Naive thymus-derived CD4-positive, alpha-beta T cell (primary cell): ENCODE data around the gene IFT43. TPM values are rescaled to one million over a fixed set of nuclear protein-coding genes. Genes with fewer than 3 reads are reported as not detected.

Experiments used
- ATAC-seq: fragments of 150-1000 bp; cut with Tn5 transposase; 2 replicates; pipeline ENCODE4 v1.10.0; 2021; ENCODE audit warnings: mild to moderate bottlenecking, moderate library complexity
- CTCF ChIA-PET: fragments of 350-600 bp; sonication (Branson Sonifier 250); formaldehyde crosslinking; loops from one replicate; lab custom pipeline; 2021; ENCODE audit warnings: antibody characterized with exemption; lab: Charles Lee
- POLR2A ChIA-PET: fragments of 350-600 bp; sonication (Branson Sonifier 250); formaldehyde crosslinking; loops from one replicate; lab custom pipeline; 2021; ENCODE audit warnings: antibody characterized with exemption, inconsistent platforms; lab: Charles Lee
- DNase-seq, 9 donors: peaks; one replicate each; pipeline versions ENCODE4 v3.0.0 to v3.0.0-alpha.2; 2020 to 2022; ENCODE audit warnings: mixed read lengths in 1 of 9
- H3K27ac ChIP-seq: one replicate; pipeline ENCODE4 v1.7.0; 2013; ENCODE audit warnings: mild to moderate bottlenecking, low read depth, low read length, moderate library complexity
- H3K27me3 ChIP-seq, 2 donors: one replicate each; pipeline ENCODE4 v1.7.0; 2013; ENCODE audit warnings: low read length in 2 of 2, mild to moderate bottlenecking in 2 of 2, moderate library complexity in 2 of 2; ENCODE audit not compliant: control insufficient read depth in 2 of 2, insufficient read depth in 2 of 2
- H3K36me3 ChIP-seq, 3 experiments: 1 replicate in 2 of 3; 2 replicates in 1 of 3; pipeline ENCODE4 v1.7.0; 2013; ENCODE audit warnings: low read length in 3 of 3, mild to moderate bottlenecking in 3 of 3, moderate library complexity in 1 of 3; ENCODE audit not compliant: insufficient read depth in 3 of 3, control insufficient read depth in 2 of 3
- H3K4me1 ChIP-seq, 2 donors: one replicate each; pipeline ENCODE4 v1.7.0; 2013; ENCODE audit warnings: low read length in 2 of 2, mild to moderate bottlenecking in 2 of 2, moderate library complexity in 1 of 2; ENCODE audit not compliant: control insufficient read depth in 2 of 2, insufficient read depth in 2 of 2
- H3K4me3 ChIP-seq: 2 replicates; pipeline ENCODE4 v1.7.0; 2013; ENCODE audit warnings: mild to moderate bottlenecking, low read length
- H3K9me3 ChIP-seq, 3 experiments: 1 replicate in 2 of 3; 2 replicates in 1 of 3; pipeline ENCODE4 v1.7.0; 2013; ENCODE audit warnings: low read length in 3 of 3; ENCODE audit not compliant: control insufficient read depth in 2 of 3
- H3K27ac Mint-ChIP-seq, 9 donors: one replicate each; pipeline ENCODE4 v1.8.0; 2020 to 2022; ENCODE audit warnings: mixed read lengths in 9 of 9, mild to moderate bottlenecking in 8 of 9, moderate library complexity in 5 of 9, inconsistent platforms in 2 of 9
- H3K27me3 Mint-ChIP-seq, 5 donors: one replicate each; pipeline ENCODE4 v1.8.0; 2021 to 2022; ENCODE audit warnings: mixed read lengths in 5 of 5, mild to moderate bottlenecking in 1 of 5
- H3K36me3 Mint-ChIP-seq, 5 donors: one replicate each; pipeline ENCODE4 v1.8.0; 2020 to 2022; ENCODE audit warnings: mixed read lengths in 5 of 5, mild to moderate bottlenecking in 3 of 5, inconsistent platforms in 1 of 5
- H3K4me1 Mint-ChIP-seq, 7 donors: one replicate each; pipeline ENCODE4 v1.8.0; 2020 to 2022; ENCODE audit warnings: mixed read lengths in 7 of 7, mild to moderate bottlenecking in 3 of 7, inconsistent platforms in 1 of 7
- H3K4me3 Mint-ChIP-seq, 10 donors: one replicate each; pipeline ENCODE4 v1.8.0; 2020 to 2022; ENCODE audit warnings: mild to moderate bottlenecking in 10 of 10, mixed read lengths in 10 of 10, moderate library complexity in 6 of 10, inconsistent platforms in 2 of 10
- H3K9me3 Mint-ChIP-seq, 11 donors: one replicate each; pipeline ENCODE4 v1.8.0; 2020 to 2022; ENCODE audit warnings: mixed read lengths in 11 of 11, mild to moderate bottlenecking in 4 of 11, inconsistent platforms in 1 of 11, moderate library complexity in 1 of 11
- intact Hi-C, 2 donors: fragments of 100-400 bp; cut with micrococcal nuclease; formaldehyde crosslinking; loops; one replicate each; pipeline ENCODE4 v1.15.1; 2023
- polyA plus RNA-seq, 2 donors: library from polyadenylated mRNA; unstranded; fragments of 300-500 nt; fragmentation: Illumina TruSeq; gene quantifications; one replicate each; pipeline ENCODE4 v1.2.3, GENCODE V29; 2021
- total RNA-seq, 6 experiments: library from RNA in 5 of 6; stranded (reverse) in 5 of 6; gene quantifications; 1 replicate in 5 of 6; 2 replicates in 1 of 6; pipeline ENCODE4 v1.2.3 and lab custom pipeline; 2021 to 2026

Gene IFT43
- total and polyA plus RNA-seq, 7 experiments from 2014 or later, result 4.6 to 19.1 (median 15.4) TPM

GRCh38 chr14:76040704-76041103 lies 55.1 kb downstream of the IFT43 start:
- H3K4me3 Mint-ChIP-seq, result no peak overlapping the region
- POLR2A ChIA-PET, result no interaction called here
- CTCF ChIA-PET, result interaction anchor here (2.1 kb wide), 1 partner anchor 10 kb away, joined by 9 read pairs; no protein-coding TSS in a partner anchor

GRCh38 chr14:76045773-76046172 lies 60.2 kb downstream of the IFT43 start:
- ATAC-seq (no peak), DNase-seq (no peak)
- ChIA-PET POLR2A (no interaction called here), CTCF (no interaction called here)
- Histone ChIP-seq H3K27me3 (no peaks in the 10 kb centered on the region), H3K27ac (no peak overlapping the region), H3K36me3 (no peaks in the 10 kb centered on the region), H3K9me3 (no peaks in the 10 kb centered on the region), H3K4me1 (no peaks in the 10 kb centered on the region), H3K4me3 (no peak overlapping the region)
- Mint-ChIP-seq H3K4me1 (peaks cover 0 to 3% (median 0%) of the 10 kb centered on the region in 7 donors), H3K4me3 (no peak overlapping the region), H3K9me3 (no peaks in the 10 kb centered on the region), H3K36me3 (peaks cover 0 to 12% (median 0%) of the 10 kb centered on the region in 5 donors), H3K27me3 (no peaks in the 10 kb centered on the region), H3K27ac (peak overlapping the region in 3 of 9 donors; percentile 5 to 57 (median 38))
- intact Hi-C loops, result no loop called here

More at GRCh38 chr14:76040704-76041103, 55.1 kb downstream of the IFT43 start:
- Mint-ChIP-seq H3K36me3 (peaks cover 0 to 18% (median 0%) of the 10 kb centered on the region in 5 donors), H3K4me1 (peaks cover 0 to 3% (median 0%) of the 10 kb centered on the region in 7 donors), H3K27ac (no peak overlapping the region), H3K9me3 (no peaks in the 10 kb centered on the region), H3K27me3 (no peaks in the 10 kb centered on the region)
- no peak for DNase-seq
- Histone ChIP-seq H3K36me3 (no peaks in the 10 kb centered on the region), H3K4me1 (no peaks in the 10 kb centered on the region), H3K27ac (no peak overlapping the region), H3K9me3 (no peaks in the 10 kb centered on the region), H3K4me3 (no peak overlapping the region), H3K27me3 (no peaks in the 10 kb centered on the region)
- ATAC-seq, result no peak
- intact Hi-C loops, result no loop called here

GRCh38 chr14:76050250-76050649 lies 64.7 kb downstream of the IFT43 start:
- no peak overlapping the region for H3K27ac ChIP-seq
- Mint-ChIP-seq H3K4me3 (no peak overlapping the region), H3K36me3 (peaks cover 0 to under 1% (median 0%) of the 10 kb centered on the region in 5 donors), H3K27me3 (no peaks in the 10 kb centered on the region), H3K9me3 (no peaks in the 10 kb centered on the region), H3K4me1 (no peaks in the 10 kb centered on the region), H3K27ac (no peak overlapping the region)
- no peak overlapping the region for H3K4me3 ChIP-seq
- POLR2A ChIA-PET, result no interaction called here
- H3K9me3 ChIP-seq, result no peaks in the 10 kb centered on the region
- no peak for ATAC-seq
- no peaks in the 10 kb centered on the region for H3K27me3 ChIP-seq
- intact Hi-C loops, result loop anchor here in 1 of 2 donors (2.0 to 5.0 kb wide), 3 partner anchors 492 to 1267 kb away; no protein-coding TSS in a partner anchor
- H3K36me3 ChIP-seq, result no peaks in the 10 kb centered on the region
- no peak for DNase-seq
- no peaks in the 10 kb centered on the region for H3K4me1 ChIP-seq
- CTCF ChIA-PET, result interaction anchor here (0.8 to 1.8 kb wide), 9 partner anchors 10 to 597 kb away, joined by 3 to 27 read pairs (median 4); no protein-coding TSS in a partner anchor

GRCh38 chr14:76050797-76051392 lies 65.3 kb downstream of the IFT43 start:
- Mint-ChIP-seq H3K4me3 (no peak overlapping the region), H3K27ac (no peak overlapping the region), H3K36me3 (no peaks in the 10 kb centered on the region), H3K9me3 (no peaks in the 10 kb centered on the region), H3K27me3 (no peaks in the 10 kb centered on the region), H3K4me1 (no peaks in the 10 kb centered on the region)
- ATAC-seq (peak; percentile 61), DNase-seq (peak in 8 of 9 donors; percentile 15 to 61 (median 45))
- H3K4me3 ChIP-seq, result no peak overlapping the region
- intact Hi-C loops, result loop anchor here (1.0 to 5.0 kb wide), 5 partner anchors 301 to 1266 kb away; no protein-coding TSS in a partner anchor
- POLR2A ChIA-PET, result no interaction called here
- CTCF ChIA-PET, result interaction anchor here (0.8 to 1.8 kb wide), 10 partner anchors 11 to 1265 kb away, joined by 3 to 27 read pairs (median 4); no protein-coding TSS in a partner anchor
- no peaks in the 10 kb centered on the region for H3K36me3 ChIP-seq
- no peak overlapping the region for H3K27ac ChIP-seq
- H3K9me3 ChIP-seq, result no peaks in the 10 kb centered on the region
- H3K4me1 ChIP-seq, result no peaks in the 10 kb centered on the region
- H3K27me3 ChIP-seq, result no peaks in the 10 kb centered on the region

GRCh38 chr14:76051717-76052465 lies 66.3 kb downstream of the IFT43 start:
- Histone ChIP-seq H3K36me3 (no peaks in the 10 kb centered on the region), H3K27ac (no peak overlapping the region), H3K4me3 (no peak overlapping the region), H3K9me3 (no peaks in the 10 kb centered on the region), H3K27me3 (no peaks in the 10 kb centered on the region), H3K4me1 (no peaks in the 10 kb centered on the region)
- ATAC-seq (no peak), DNase-seq (no peak)
- no peaks in the 10 kb centered on the region for H3K27me3 Mint-ChIP-seq
- no peak overlapping the region for H3K27ac Mint-ChIP-seq
- ChIA-PET CTCF (interaction anchor here (0.8 to 1.8 kb wide), 7 partner anchors 15 to 1264 kb away, joined by 3 to 27 read pairs (median 4); no protein-coding TSS in a partner anchor), POLR2A (no interaction called here)
- H3K9me3 Mint-ChIP-seq, result no peaks in the 10 kb centered on the region
- no peaks in the 10 kb centered on the region for H3K36me3 Mint-ChIP-seq
- H3K4me3 Mint-ChIP-seq, result no peak overlapping the region
- H3K4me1 Mint-ChIP-seq, result no peaks in the 10 kb centered on the region
- intact Hi-C loops, result loop anchor here (1.0 to 5.0 kb wide), 5 partner anchors 300 to 1265 kb away; no protein-coding TSS in a partner anchor

GRCh38 chr14:76053572-76054355 lies 68.2 kb downstream of the IFT43 start:
- no peaks in the 10 kb centered on the region for H3K9me3 Mint-ChIP-seq
- DNase-seq, result no peak
- Histone ChIP-seq H3K4me1 (no peaks in the 10 kb centered on the region), H3K27me3 (no peaks in the 10 kb centered on the region), H3K36me3 (no peaks in the 10 kb centered on the region), H3K4me3 (no peak overlapping the region), H3K9me3 (no peaks in the 10 kb centered on the region), H3K27ac (no peak overlapping the region)
- H3K36me3 Mint-ChIP-seq, result peaks cover 0 to 12% (median 0%) of the 10 kb centered on the region in 5 donors
- no peaks in the 10 kb centered on the region for H3K27me3 Mint-ChIP-seq
- no peaks in the 10 kb centered on the region for H3K4me1 Mint-ChIP-seq
- no peak for ATAC-seq
- intact Hi-C loops, result loop anchor here in 1 of 2 donors (5.0 kb wide), 1 partner anchor 489 kb away; no protein-coding TSS in a partner anchor
- H3K4me3 Mint-ChIP-seq, result no peak overlapping the region
- H3K27ac Mint-ChIP-seq, result no peak overlapping the region
- CTCF ChIA-PET, result interaction anchor here (1.2 kb wide), 1 partner anchor 299 kb away, joined by 7 read pairs; no protein-coding TSS in a partner anchor
- POLR2A ChIA-PET, result no interaction called here
